NCI-H1930 (cell line): Measurements from ENCODE around the gene EHD4.

ENCODE experiments used
- DNase-seq, 2 experiments: peaks; one replicate each; lab custom pipeline; 2025; lab: John Stamatoyannopoulos, UW

EHD4 gene

GRCh38 chr15:41936649-41937567, 35.4 kb downstream of the EHD4 start:
- DNase-seq = no peak

- DNase-seq = no peak
These were observed 36.2 kb downstream of the EHD4 start for GRCh38 chr15:41936155-41936554.

- DNase-seq = no peak
These were observed 36.8 kb downstream of the EHD4 start for GRCh38 chr15:41935566-41936020.

GRCh38 chr15:41934843-41935242, 37.5 kb downstream of the EHD4 start:
- no peak for DNase-seq

GRCh38 chr15:41933771-41934170, 38.6 kb downstream of the EHD4 start:
- DNase-seq = no peak

- DNase-seq = no peak
These were observed 39.0 kb downstream of the EHD4 start for GRCh38 chr15:41933326-41933725.

GRCh38 chr15:41932511-41933289, 39.7 kb downstream of the EHD4 start:
- DNase-seq = no peak

- no peak for DNase-seq
These were observed 40.3 kb downstream of the EHD4 start for GRCh38 chr15:41932101-41932500.

- no peak for DNase-seq
These were observed 41.5 kb downstream of the EHD4 start for GRCh38 chr15:41930867-41931222.

- no peak for DNase-seq
These were observed 42.0 kb downstream of the EHD4 start for GRCh38 chr15:41930221-41930866.

GRCh38 chr15:41928637-41929620, 43.4 kb downstream of the EHD4 start:
- no peak for DNase-seq

- no peak for DNase-seq
These were observed 44.3 kb downstream of the EHD4 start for GRCh38 chr15:41928100-41928499.

GRCh38 chr15:41927536-41927935, 44.8 kb downstream of the EHD4 start:
- no peak for DNase-seq

- DNase-seq = no peak
These were observed 45.9 kb downstream of the EHD4 start for GRCh38 chr15:41926185-41927056.

- no peak for DNase-seq
These were observed 47.2 kb downstream of the EHD4 start for GRCh38 chr15:41925086-41925608.

- no peak for DNase-seq
These were observed 48.9 kb downstream of the EHD4 start for GRCh38 chr15:41923401-41923997.

- no peak for DNase-seq
These were observed 50.0 kb downstream of the EHD4 start for GRCh38 chr15:41922353-41922752.

GRCh38 chr15:41921639-41922038, 50.7 kb downstream of the EHD4 start:
- no peak for DNase-seq

GRCh38 chr15:41921167-41921566, 51.2 kb downstream of the EHD4 start:
- DNase-seq = no peak
